ENCODE results near the gene ACSM4.
"Not testable (repeated sequence)": the region's sequence is repeated elsewhere in the genome, so short reads cannot be mapped to it uniquely, and the experiment has no call there.

ACSM4 gene

GRCh38 chr12:7337790-7338189, 33.9 kb downstream of the ACSM4 start:
- not testable (repeated sequence) for DNase-seq, ATAC-seq

- ATAC-seq (no peak), DNase-seq (no peak)
Measured at GRCh38 chr12:7339675-7340074, 35.8 kb downstream of the ACSM4 start.

- DNase-seq (no peak), ATAC-seq (no peak)
Measured at GRCh38 chr12:7344833-7345606, 41.1 kb downstream of the ACSM4 start.

- no peak for DNase-seq
- ATAC-seq = no peak
Measured at GRCh38 chr12:7346551-7347225, 42.8 kb downstream of the ACSM4 start.

- ATAC-seq (no peak), DNase-seq (no peak)
Measured at GRCh38 chr12:7349418-7349817, 45.5 kb downstream of the ACSM4 start.

GRCh38 chr12:7351177-7351576, 47.3 kb downstream of the ACSM4 start:
- ATAC-seq (no peak), DNase-seq (no peak)

GRCh38 chr12:7352661-7353060, 48.8 kb downstream of the ACSM4 start:
- ATAC-seq = no peak
- no peak for DNase-seq

- no peak for ATAC-seq
- DNase-seq = no peak
Measured at GRCh38 chr12:7354529-7354928, 50.7 kb downstream of the ACSM4 start.

- DNase-seq (no peak), ATAC-seq (no peak)
Measured at GRCh38 chr12:7361265-7361664, 57.4 kb downstream of the ACSM4 start.

GRCh38 chr12:7362734-7363133, 58.9 kb downstream of the ACSM4 start:
- ATAC-seq = no peak
- DNase-seq = no peak

GRCh38 chr12:7369274-7369729, 65.4 kb downstream of the ACSM4 start:
- DNase-seq (no peak), ATAC-seq (no peak)

- no peak for ATAC-seq
- no peak for DNase-seq
Measured at GRCh38 chr12:7373226-7373625, 69.4 kb downstream of the ACSM4 start.

GRCh38 chr12:7374423-7375144, 70.7 kb downstream of the ACSM4 start:
- ATAC-seq = peak; percentile 36
- peak; percentile 25 for DNase-seq

GRCh38 chr12:7375145-7375543, 71.3 kb downstream of the ACSM4 start:
- DNase-seq (no peak), ATAC-seq (no peak)

GRCh38 chr12:7376196-7376595, 72.3 kb downstream of the ACSM4 start:
- DNase-seq (no peak), ATAC-seq (no peak)

Measured in stimulated activated naive CD8-positive, alpha-beta T cell treated with anti-CD3 and anti-CD28 coated beads, Interleukin-15, Interleukin-2, amounts not matched to agents 100 U/mL and 50 U/mL, for 24 hours (primary cell).